Stimulated activated naive CD8-positive, alpha-beta T cell treated with anti-CD3 and anti-CD28 coated beads, Interleukin-15, amount 100 ng/mL, for 72 hours (primary cell): ENCODE measurements around the gene MGLL.
A peak's percentile ranks its signal among the peaks of the same experiment; 100 is the strongest.

ENCODE experiments used
- ATAC-seq: fragments of 150-1000 bp; cut with Tn5 transposase; 2 replicates; pipeline ENCODE4 v1.10.0; 2021; ENCODE audit warnings: mild to moderate bottlenecking, moderate library complexity
- DNase-seq, 2 donors: peaks; one replicate each; pipeline ENCODE4 v3.0.0; 2021 to 2022
- H3K27ac Mint-ChIP-seq, 2 donors: one replicate each; pipeline ENCODE4 v1.8.0; 2022; ENCODE audit warnings: mild to moderate bottlenecking in 2 of 2, mixed read lengths in 2 of 2, moderate library complexity in 2 of 2
- H3K27me3 Mint-ChIP-seq: one replicate; pipeline ENCODE4 v1.8.0; 2022; ENCODE audit warnings: mixed read lengths
- H3K4me1 Mint-ChIP-seq: one replicate; pipeline ENCODE4 v1.8.0; 2022; ENCODE audit warnings: mild to moderate bottlenecking, mixed read lengths
- H3K4me3 Mint-ChIP-seq, 2 donors: one replicate each; pipeline ENCODE4 v1.8.0; 2022; ENCODE audit warnings: mild to moderate bottlenecking in 2 of 2, mixed read lengths in 2 of 2, moderate library complexity in 1 of 2
- H3K9me3 Mint-ChIP-seq, 2 donors: one replicate each; pipeline ENCODE4 v1.8.0; 2022; ENCODE audit warnings: mixed read lengths in 2 of 2

MGLL gene

GRCh38 chr3:127718916-127719290, 103.4 kb downstream of the MGLL start:
- Mint-ChIP-seq H3K27me3 (peaks cover 7% of the 10 kb centered on the region), H3K4me1 (no peaks in the 10 kb centered on the region), H3K4me3 (no peak overlapping the region), H3K27ac (no peak overlapping the region), H3K9me3 (no peaks in the 10 kb centered on the region)
- no peak for ATAC-seq
- no peak for DNase-seq

GRCh38 chr3:127718245-127718915, 103.9 kb downstream of the MGLL start:
- no peak overlapping the region for H3K4me3 Mint-ChIP-seq
- H3K4me1 Mint-ChIP-seq = no peaks in the 10 kb centered on the region
- peaks cover 7% of the 10 kb centered on the region for H3K27me3 Mint-ChIP-seq
- no peak for ATAC-seq
- no peaks in the 10 kb centered on the region for H3K9me3 Mint-ChIP-seq
- DNase-seq = no peak
- no peak overlapping the region for H3K27ac Mint-ChIP-seq

GRCh38 chr3:127717357-127718244, 104.7 kb downstream of the MGLL start:
- H3K4me1 Mint-ChIP-seq = no peaks in the 10 kb centered on the region
- H3K27me3 Mint-ChIP-seq = peaks cover 7% of the 10 kb centered on the region
- H3K27ac Mint-ChIP-seq = no peak overlapping the region

GRCh38 chr3:127716384-127716783, 105.9 kb downstream of the MGLL start:
- no peaks in the 10 kb centered on the region for H3K9me3 Mint-ChIP-seq
- no peaks in the 10 kb centered on the region for H3K4me1 Mint-ChIP-seq
- ATAC-seq (no peak), DNase-seq (no peak)
- H3K4me3 Mint-ChIP-seq = no peak overlapping the region
- peaks cover 7% of the 10 kb centered on the region for H3K27me3 Mint-ChIP-seq
- no peak overlapping the region for H3K27ac Mint-ChIP-seq

More at GRCh38 chr3:127717357-127718244, 104.7 kb downstream of the MGLL start:
- H3K4me3 Mint-ChIP-seq = no peak overlapping the region
- no peak for DNase-seq
- H3K9me3 Mint-ChIP-seq = no peaks in the 10 kb centered on the region
- ATAC-seq = no peak

- H3K9me3 Mint-ChIP-seq = no peaks in the 10 kb centered on the region
- ATAC-seq (no peak), DNase-seq (no peak)
- H3K27ac Mint-ChIP-seq = no peak overlapping the region
- H3K4me3 Mint-ChIP-seq = no peak overlapping the region
- H3K27me3 Mint-ChIP-seq = peaks cover 7% of the 10 kb centered on the region
- H3K4me1 Mint-ChIP-seq = no peaks in the 10 kb centered on the region
Measured at GRCh38 chr3:127715532-127715931, 106.8 kb downstream of the MGLL start.

- peaks cover 7% of the 10 kb centered on the region for H3K27me3 Mint-ChIP-seq
- H3K9me3 Mint-ChIP-seq = no peaks in the 10 kb centered on the region
- no peak for DNase-seq
- ATAC-seq = no peak
- no peaks in the 10 kb centered on the region for H3K4me1 Mint-ChIP-seq
- no peak overlapping the region for H3K4me3 Mint-ChIP-seq
- no peak overlapping the region for H3K27ac Mint-ChIP-seq
Measured at GRCh38 chr3:127714866-127715265, 107.4 kb downstream of the MGLL start.

- ATAC-seq (no peak), DNase-seq (no peak)
- Mint-ChIP-seq H3K27me3 (peaks cover 7% of the 10 kb centered on the region), H3K4me1 (no peaks in the 10 kb centered on the region), H3K27ac (no peak overlapping the region), H3K4me3 (no peak overlapping the region), H3K9me3 (no peaks in the 10 kb centered on the region)
Measured at GRCh38 chr3:127714125-127714571, 108.2 kb downstream of the MGLL start.

- no peak for ATAC-seq
- DNase-seq = no peak
- no peaks in the 10 kb centered on the region for H3K9me3 Mint-ChIP-seq
- H3K27me3 Mint-ChIP-seq = peaks cover 7% of the 10 kb centered on the region
- no peak overlapping the region for H3K4me3 Mint-ChIP-seq
- no peaks in the 10 kb centered on the region for H3K4me1 Mint-ChIP-seq
- no peak overlapping the region for H3K27ac Mint-ChIP-seq
Measured at GRCh38 chr3:127712881-127713771, 109.2 kb downstream of the MGLL start.

- DNase-seq = no peak
- H3K9me3 Mint-ChIP-seq = no peaks in the 10 kb centered on the region
- peaks cover 7% of the 10 kb centered on the region for H3K27me3 Mint-ChIP-seq
- no peak overlapping the region for H3K27ac Mint-ChIP-seq
- H3K4me1 Mint-ChIP-seq = no peaks in the 10 kb centered on the region
- H3K4me3 Mint-ChIP-seq = no peak overlapping the region
- no peak for ATAC-seq
Measured at GRCh38 chr3:127712461-127712860, 109.9 kb downstream of the MGLL start.

GRCh38 chr3:127711896-127712295, 110.4 kb downstream of the MGLL start:
- no peaks in the 10 kb centered on the region for H3K4me1 Mint-ChIP-seq
- H3K27ac Mint-ChIP-seq = no peak overlapping the region

GRCh38 chr3:127711021-127711695, 111.2 kb downstream of the MGLL start:
- Mint-ChIP-seq H3K27ac (no peak overlapping the region), H3K4me1 (no peaks in the 10 kb centered on the region), H3K27me3 (peaks cover 7% of the 10 kb centered on the region), H3K4me3 (no peak overlapping the region), H3K9me3 (no peaks in the 10 kb centered on the region)
- no peak for ATAC-seq
- DNase-seq = no peak

More at GRCh38 chr3:127711896-127712295, 110.4 kb downstream of the MGLL start:
- DNase-seq = no peak
- no peaks in the 10 kb centered on the region for H3K9me3 Mint-ChIP-seq
- no peak overlapping the region for H3K4me3 Mint-ChIP-seq
- peaks cover 7% of the 10 kb centered on the region for H3K27me3 Mint-ChIP-seq
- no peak for ATAC-seq

GRCh38 chr3:127710155-127710941, 112.0 kb downstream of the MGLL start:
- no peaks in the 10 kb centered on the region for H3K4me1 Mint-ChIP-seq
- no peaks in the 10 kb centered on the region for H3K9me3 Mint-ChIP-seq
- no peak for ATAC-seq
- no peak for DNase-seq
- peaks cover 4% of the 10 kb centered on the region for H3K27me3 Mint-ChIP-seq
- no peak overlapping the region for H3K4me3 Mint-ChIP-seq
- H3K27ac Mint-ChIP-seq = peak overlapping the region in 1 of 2 donors; percentile 22

GRCh38 chr3:127709320-127710060, 112.8 kb downstream of the MGLL start:
- H3K9me3 Mint-ChIP-seq = no peaks in the 10 kb centered on the region
- no peak for DNase-seq
- no peak for ATAC-seq
- H3K4me3 Mint-ChIP-seq = no peak overlapping the region
- H3K27ac Mint-ChIP-seq = no peak overlapping the region
- no peaks in the 10 kb centered on the region for H3K4me1 Mint-ChIP-seq
- no peaks in the 10 kb centered on the region for H3K27me3 Mint-ChIP-seq

- DNase-seq = no peak
- no peak overlapping the region for H3K4me3 Mint-ChIP-seq
- no peaks in the 10 kb centered on the region for H3K4me1 Mint-ChIP-seq
- ATAC-seq = no peak
- no peaks in the 10 kb centered on the region for H3K9me3 Mint-ChIP-seq
- peaks cover under 1% of the 10 kb centered on the region for H3K27me3 Mint-ChIP-seq
- H3K27ac Mint-ChIP-seq = no peak overlapping the region
Measured at GRCh38 chr3:127708837-127709236, 113.5 kb downstream of the MGLL start.
